K562 (cell line): ENCODE data around the gene ADD1. TPM values are rescaled to one million over a fixed set of nuclear protein-coding genes. Genes with fewer than 3 reads are reported as not detected.

Experiments used
- ATAC-seq: fragments of 200-7000 bp; cut with Tn5 transposase; 3 replicates; pipeline ENCODE4 v1.9.1; 2020; ENCODE audit warnings: moderate library complexity
- BruUV-seq: library from RNA; stranded (reverse); fragments of 400-500 nt; replicated peaks from 2 replicates; lab custom pipeline; 2021; lab: Mats Ljungman, UMichigan
- CTCF ChIA-PET: fragments of 300-600 bp; formaldehyde crosslinking; extraction: SDS; loops from one replicate; lab custom pipeline; 2021; ENCODE audit warnings: low intra/inter-chr PET ratio; lab: Yijun Ruan, JAX
- POLR2A ChIA-PET: fragments of 300-600, 350-650 bp; sonication (Branson Sonifier 250); formaldehyde crosslinking; extraction: SDS; loops from one replicate; lab custom pipeline; 2021; ENCODE audit warnings: antibody characterized with exemption, inconsistent platforms; lab: Yijun Ruan, JAX
- DNase-seq, 4 experiments: peaks; one replicate each; pipeline versions ENCODE4 v3.0.0 to v3.0.0-alpha.2; 2011 to 2018; ENCODE audit warnings: low spot score in 3 of 4, mixed read lengths in 3 of 4; ENCODE audit errors: extremely low read depth in 1 of 4
- FAIRE-seq: peaks from 2 replicates; lab custom pipeline; 2011; peaks lifted over from hg19 to GRCh38; lab: Jason Lieb, UNC
- H2AFZ ChIP-seq: 2 replicates; pipeline ENCODE4 v1.6.0; 2011; ENCODE audit warnings: low read depth, low read length, control low read depth, inconsistent platforms
- H3K27ac ChIP-seq: fragments of 200-600 bp; 3 replicates; pipeline ENCODE4 v1.8.0; 2011; ENCODE audit warnings: low read depth, mild to moderate bottlenecking, control low read depth, inconsistent platforms, low read length, moderate library complexity, mixed read lengths; ENCODE audit errors: extremely low read depth
- H3K27me3 ChIP-seq, 2 experiments: fragments of 300-600 bp in 1 of 2; 2 replicates in 1 of 2; 3 replicates in 1 of 2; pipeline versions ENCODE4 v1.6.0 to v1.8.0; 2011; ENCODE audit warnings: inconsistent platforms in 2 of 2, low read length in 2 of 2, mild to moderate bottlenecking in 1 of 2, mixed read lengths in 1 of 2, moderate library complexity in 1 of 2; ENCODE audit not compliant: control insufficient read depth in 2 of 2, insufficient read depth in 2 of 2
- H3K36me3 ChIP-seq: fragments of 300-600 bp; 3 replicates; pipeline ENCODE4 v1.8.0; 2011; ENCODE audit warnings: mild to moderate bottlenecking, low read length, inconsistent platforms; ENCODE audit not compliant: control insufficient read depth, insufficient read depth
- H3K4me1 ChIP-seq, 2 experiments: fragments of 200-600 bp in 1 of 2; replicated peaks in 1 of 2; 2 replicates in 1 of 2; 3 replicates in 1 of 2; pipeline versions ENCODE4 v1.5.1 to v1.8.0; 2011; ENCODE audit warnings: inconsistent platforms in 2 of 2, low read length in 2 of 2, mild to moderate bottlenecking in 1 of 2, mixed read lengths in 1 of 2, moderate library complexity in 1 of 2; ENCODE audit not compliant: control insufficient read depth in 2 of 2, insufficient read depth in 2 of 2
- H3K4me2 ChIP-seq: 2 replicates; pipeline ENCODE4 v1.6.1; 2011; ENCODE audit warnings: low read length, control low read depth, inconsistent platforms, mixed read lengths; ENCODE audit not compliant: insufficient read depth
- H3K4me3 ChIP-seq: fragments of 200-600 bp; sonication (generic), shearing (Covaris generic); 2 replicates; pipeline ENCODE4 v1.5.1; 2016; ENCODE audit warnings: control low read depth, inconsistent platforms
- H3K79me2 ChIP-seq: fragments of 200-600 bp; 3 replicates; pipeline ENCODE4 v1.8.0; 2011; ENCODE audit warnings: low read length, inconsistent platforms; ENCODE audit not compliant: control insufficient read depth, insufficient read depth
- H3K9ac ChIP-seq, 2 experiments: 2 replicates each; pipeline versions ENCODE4 v1.6.0 to v1.6.1; 2011; ENCODE audit warnings: low read depth in 2 of 2, low read length in 2 of 2, control low read depth in 1 of 2, inconsistent platforms in 1 of 2, mild to moderate bottlenecking in 1 of 2, mixed read lengths in 1 of 2; ENCODE audit not compliant: insufficient read depth in 1 of 2
- H3K9me1 ChIP-seq: one replicate; pipeline ENCODE4 v1.6.0; 2011; ENCODE audit warnings: inconsistent platforms, mild to moderate bottlenecking, low read length, moderate library complexity; ENCODE audit not compliant: control insufficient read depth, insufficient read depth
- H3K9me3 ChIP-seq: replicated peaks from 2 replicates; pipeline ENCODE4 v1.5.1; 2011; ENCODE audit warnings: low read depth, low read length, inconsistent platforms; ENCODE audit not compliant: control insufficient read depth, insufficient read depth
- H4K20me1 ChIP-seq: replicated peaks from 2 replicates; pipeline ENCODE4 v1.6.1; 2011; ENCODE audit warnings: low read length, inconsistent platforms, mixed read lengths; ENCODE audit not compliant: control insufficient read depth, insufficient read depth
- CBX8 ChIP-seq: fragments of 200-600 bp; sonication (generic); IDR thresholded peaks from 2 replicates; pipeline ENCODE4 v1.6.1; 2012; ENCODE audit warnings: borderline replicate concordance, mixed run types, low read depth, mild to moderate bottlenecking, moderate library complexity, mixed read lengths, low read length, control low read depth, inconsistent platforms; ENCODE audit not compliant: poor library complexity, severe bottlenecking; ENCODE audit errors: extremely low read depth
- KLF10 ChIP-seq: fragments of 250-450 bp; sonication (Bioruptor Pico); IDR thresholded peaks from 2 replicates; pipeline ENCODE4 v1.6.1; 2021; ENCODE audit warnings: matching md5 sums
- MEIS2 ChIP-seq: fragments of 450-650 bp; IDR thresholded peaks from 2 replicates; pipeline ENCODE4 v1.6.1; 2014; ENCODE audit warnings: mild to moderate bottlenecking; ENCODE audit not compliant: partially characterized antibody
- MYNN ChIP-seq, 2 experiments: sonication (generic); formaldehyde crosslinking in 1 of 2; IDR thresholded peaks; 2 replicates each; pipeline versions ENCODE4 v1.5.0 to v1.6.1; 2016 to 2020; ENCODE audit warnings: antibody characterized with exemption in 1 of 2, missing genetic modification reagents in 1 of 2
- NFYB ChIP-seq: IDR thresholded peaks from 2 replicates; pipeline ENCODE4 v1.6.1; 2011; ENCODE audit warnings: mild to moderate bottlenecking, moderate library complexity; ENCODE audit not compliant: insufficient read length; ENCODE audit errors: extremely low read depth
- NR0B1 ChIP-seq: fragments of 450-650 bp; IDR thresholded peaks from one replicate; pipeline ENCODE4 v1.6.1; 2018; ENCODE audit warnings: mild to moderate bottlenecking, moderate library complexity; ENCODE audit not compliant: partially characterized antibody
- OTX1 ChIP-seq: fragments of 450-650 bp; formaldehyde crosslinking; IDR thresholded peaks from 2 replicates; pipeline ENCODE4 v1.4.0; 2022; ENCODE audit warnings: mild to moderate bottlenecking
- POLR2AphosphoS2 ChIP-seq: IDR thresholded peaks from 2 replicates; pipeline ENCODE4 v1.6.1; 2012; ENCODE audit warnings: low read length, improper control_type of control experiment
- RBM17 ChIP-seq: fragments of 200-400 bp; formaldehyde crosslinking; IDR thresholded peaks from 2 replicates; pipeline ENCODE4 v1.6.1; 2017; ENCODE audit warnings: low read depth, mild to moderate bottlenecking, low read length, borderline replicate concordance
- TCF15 ChIP-seq: fragments of 250-450 bp; sonication (Bioruptor Pico); IDR thresholded peaks from 2 replicates; pipeline ENCODE4 v1.8.0; 2022; ENCODE audit warnings: moderate library complexity, mild to moderate bottlenecking, inconsistent platforms
- ZNF518B ChIP-seq: fragments of 250-450 bp; sonication (Bioruptor Pico); IDR thresholded peaks from 2 replicates; pipeline ENCODE4 v1.5.0; 2021; ENCODE audit warnings: mild to moderate bottlenecking, moderate library complexity
- ZNF668 ChIP-seq: fragments of 250-450 bp; sonication (Bioruptor Pico); IDR thresholded peaks from 2 replicates; pipeline ENCODE4 v1.8.0; 2022; ENCODE audit warnings: mild to moderate bottlenecking, inconsistent platforms
- ZNF830 ChIP-seq: fragments of 250-450 bp; sonication (Bioruptor Pico); IDR thresholded peaks from 2 replicates; pipeline ENCODE4 v1.5.0; 2021; ENCODE audit warnings: mild to moderate bottlenecking
- WGBS: fragments of 100-300 bp; shearing (Covaris generic); methylation state at CpG from one replicate; pipeline ENCODE4 v1.1.6; 2016; ENCODE audit warnings: low coverage, mixed read lengths; ENCODE audit not compliant: insufficient coverage; ENCODE audit errors: missing lambda C conversion rate; 5-methylcytosine and 5-hydroxymethylcytosine counted together
- in situ Hi-C: fragments of 300-500 bp; cut with MboI; formaldehyde crosslinking; loops from 4 replicates; pipeline ENCODE4 v1.15.0; 2018; ENCODE audit warnings: inconsistent platforms, mixed read lengths
- intact Hi-C: fragments of 100-400 bp; cut with micrococcal nuclease; formaldehyde crosslinking; loops from 2 replicates; pipeline ENCODE4 v1.14.2; 2022
- polyA plus RNA-seq, 8 experiments: library from polyadenylated mRNA; depleted of rRNA in 4 of 8; stranded (reverse) in 5 of 8; unstranded in 3 of 8; fragments of >200 nt; fragmentation: Nextera tagmentation in 2 of 8; fragmentation: Illumina TruSeq in 1 of 8; extraction: Ambion mirVana in 2 of 8; extraction: Trizol in 1 of 8; gene quantifications; 2 replicates each; pipeline versions ENCODE4 v1.2.1 to v1.2.3, GENCODE V29; 2011 to 2014; ENCODE audit warnings: inconsistent platforms in 1 of 8, missing spikeins in 1 of 8
- total RNA-seq, 7 experiments: library from RNA; depleted of rRNA in 6 of 7; stranded (reverse); fragments of >200 nt in 6 of 7; fragmentation: Illumina TruSeq in 2 of 7; extraction: Trizol in 2 of 7; gene quantifications; 2 replicates each; pipeline versions ENCODE4 v1.2.1 to v1.2.3, GENCODE V29; 2011 to 2021; ENCODE audit warnings: low replicate concordance in 1 of 7
- TF ChIP-seq, protein P1 (sequence below): sonication (generic); formaldehyde crosslinking; IDR thresholded peaks from 2 replicates; pipeline ENCODE4 v1.4.0; 2020; ENCODE audit warnings: mild to moderate bottlenecking, missing genetic modification reagents

ADD1 gene
- total and polyA plus RNA-seq, 9 of the 15 experiments (the other 6 are each of a cell fraction or from before 2014, with no cell fraction given) = 17.5 to 153 (median 74.0) TPM

DNA sequence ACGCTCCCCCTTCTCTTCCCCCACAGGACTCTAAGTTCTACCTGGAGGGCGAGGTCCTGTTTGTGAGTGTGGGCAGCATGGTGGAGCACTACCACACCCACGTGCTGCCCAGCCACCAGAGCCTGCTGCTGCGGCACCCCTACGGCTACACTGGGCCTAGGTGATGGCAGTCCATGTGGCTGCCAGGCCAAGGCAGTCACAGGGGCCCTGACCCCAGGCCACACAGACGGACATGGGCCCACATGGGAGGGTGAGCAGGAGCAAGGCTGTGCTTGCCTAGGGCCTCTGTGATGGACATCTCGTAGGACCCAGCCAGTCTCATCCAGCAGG is 10.0 kb upstream of the ADD1 start:
- Histone ChIP-seq H3K4me3 (no peak overlapping the region), H2AFZ (no peak overlapping the region), H3K4me2 (no peak overlapping the region), H3K9me3 (no peaks in the 10 kb centered on the region), H3K27ac (no peak overlapping the region), H3K9ac (peak overlapping the region in 1 of 2 experiments; percentile 35; a peak in 1 of 4 replicates), H3K4me1 (peaks cover 6 to 67% of the 10 kb centered on the region in 2 experiments; a peak in 3 of 5 replicates), H3K36me3 (no peaks in the 10 kb centered on the region), H3K79me2 (no peaks in the 10 kb centered on the region), H3K9me1 (no peaks in the 10 kb centered on the region), H4K20me1 (no peaks in the 10 kb centered on the region), H3K27me3 (no peaks in the 10 kb centered on the region)
- 79% methylated on average over 6 of the region's 7 CpGs for WGBS
- BruUV-seq = no TSS peak
- in situ Hi-C loops (no loop called here), intact Hi-C loops (no loop called here)
- ATAC-seq (no peak), DNase-seq (no peak), FAIRE-seq (no peak)
- CTCF ChIA-PET = no interaction called here
- TF ChIP-seq, protein P1, sequence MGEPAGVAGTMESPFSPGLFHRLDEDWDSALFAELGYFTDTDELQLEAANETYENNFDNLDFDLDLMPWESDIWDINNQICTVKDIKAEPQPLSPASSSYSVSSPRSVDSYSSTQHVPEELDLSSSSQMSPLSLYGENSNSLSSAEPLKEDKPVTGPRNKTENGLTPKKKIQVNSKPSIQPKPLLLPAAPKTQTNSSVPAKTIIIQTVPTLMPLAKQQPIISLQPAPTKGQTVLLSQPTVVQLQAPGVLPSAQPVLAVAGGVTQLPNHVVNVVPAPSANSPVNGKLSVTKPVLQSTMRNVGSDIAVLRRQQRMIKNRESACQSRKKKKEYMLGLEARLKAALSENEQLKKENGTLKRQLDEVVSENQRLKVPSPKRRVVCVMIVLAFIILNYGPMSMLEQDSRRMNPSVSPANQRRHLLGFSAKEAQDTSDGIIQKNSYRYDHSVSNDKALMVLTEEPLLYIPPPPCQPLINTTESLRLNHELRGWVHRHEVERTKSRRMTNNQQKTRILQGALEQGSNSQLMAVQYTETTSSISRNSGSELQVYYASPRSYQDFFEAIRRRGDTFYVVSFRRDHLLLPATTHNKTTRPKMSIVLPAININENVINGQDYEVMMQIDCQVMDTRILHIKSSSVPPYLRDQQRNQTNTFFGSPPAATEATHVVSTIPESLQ (CRISPR knock-in tag) = no peak
- TF ChIP-seq MYNN (IDR thresholded peaks at IDR 0.05) = no peak
- TF ChIP-seq MYNN (CRISPR knock-in tag; IDR thresholded peaks at IDR 0.05) = no peak
- TF ChIP-seq NFYB = no peak
- no peak for TF ChIP-seq RBM17
- no peak for TF ChIP-seq ZNF518B (CRISPR knock-in tag)
- TF ChIP-seq OTX1 (CRISPR knock-in tag) = no peak
- TF ChIP-seq KLF10 (CRISPR knock-in tag) = no peak
- no peak for TF ChIP-seq TCF15 (CRISPR knock-in tag)
- no peak for TF ChIP-seq NR0B1
- no peak for TF ChIP-seq CBX8
- no peak for TF ChIP-seq POLR2AphosphoS2
- no peak for TF ChIP-seq MEIS2
- TF ChIP-seq ZNF830 (CRISPR knock-in tag) = no peak
- TF ChIP-seq ZNF668 = no peak
- POLR2A ChIA-PET = interaction anchor here (0.8 to 1.1 kb wide), 2 partner anchors 9 to 27 kb away, joined by 4 read pairs; no protein-coding TSS in a partner anchor
